Activated CD8-positive, alpha-beta memory T cell treated with anti-CD3 and anti-CD28 coated beads, Interleukin-2, amount 50 U/mL, for 4 hours (primary cell): Measurements from ENCODE around the gene CLEC16A.
A peak's percentile ranks its signal among the peaks of the same experiment; 100 is the strongest.

Experiments used
- DNase-seq: peaks from one replicate; pipeline ENCODE4 v3.0.0-alpha.2; 2020

CLEC16A gene

GRCh38 chr16:11130978-11131665, 186.8 kb downstream of the CLEC16A start:
- no peak for DNase-seq

GRCh38 chr16:11131706-11132105, 187.3 kb downstream of the CLEC16A start:
- DNase-seq, result no peak

GRCh38 chr16:11133344-11133943, 189.1 kb downstream of the CLEC16A start:
- DNase-seq, result no peak

GRCh38 chr16:11134722-11135463, 190.5 kb downstream of the CLEC16A start:
- no peak for DNase-seq

GRCh38 chr16:11135464-11135973, 191.2 kb downstream of the CLEC16A start:
- no peak for DNase-seq

GRCh38 chr16:11136600-11136999, 192.2 kb downstream of the CLEC16A start:
- DNase-seq, result no peak

GRCh38 chr16:11138022-11138768, 193.8 kb downstream of the CLEC16A start:
- DNase-seq, result no peak

- no peak for DNase-seq
Measured at GRCh38 chr16:11138769-11139325, 194.5 kb downstream of the CLEC16A start.

- no peak for DNase-seq
Measured at GRCh38 chr16:11139326-11140097, 195.1 kb downstream of the CLEC16A start.

GRCh38 chr16:11140098-11140375, 195.7 kb downstream of the CLEC16A start:
- peak; percentile 28 for DNase-seq

- DNase-seq, result no peak
Measured at GRCh38 chr16:11140466-11140865, 196.1 kb downstream of the CLEC16A start.

GRCh38 chr16:11140867-11141266, 196.5 kb downstream of the CLEC16A start:
- DNase-seq, result no peak

- DNase-seq, result no peak
Measured at GRCh38 chr16:11141409-11142260, 197.3 kb downstream of the CLEC16A start.

- DNase-seq, result no peak
Measured at GRCh38 chr16:11142261-11142630, 197.9 kb downstream of the CLEC16A start.

- no peak for DNase-seq
Measured at GRCh38 chr16:11142951-11143350, 198.6 kb downstream of the CLEC16A start.

GRCh38 chr16:11143372-11144035, 199.1 kb downstream of the CLEC16A start:
- DNase-seq, result no peak

- DNase-seq, result no peak
Measured at GRCh38 chr16:11144122-11144521, 199.8 kb downstream of the CLEC16A start.

GRCh38 chr16:11145173-11145818, 200.9 kb downstream of the CLEC16A start:
- no peak for DNase-seq

GRCh38 chr16:11145819-11146211, 201.5 kb downstream of the CLEC16A start:
- no peak for DNase-seq
